GM12892 (cell line): ENCODE data around the gene KRT31.

Experiments
- POLR2A ChIP-seq: IDR thresholded peaks from 2 replicates; pipeline ENCODE4 v1.6.1; 2011; ENCODE audit warnings: low read depth, low read length, control low read depth
- POLR2AphosphoS5 ChIP-seq: IDR thresholded peaks from 2 replicates; pipeline ENCODE4 v1.6.1; 2011; ENCODE audit warnings: low read depth, low read length, control low read depth

- TF ChIP-seq POLR2A (no peak), POLR2AphosphoS5 (no peak)
These were observed 4.1 kb downstream of the KRT31 start for GRCh38 chr17:41393294-41393693.
